GM12878 (cell line): ENCODE data around the gene MGP. TPM values are rescaled to one million over a fixed set of nuclear protein-coding genes. Genes with fewer than 3 reads are reported as not detected.

Experiments used
- ATAC-seq: fragments of 200-7000 bp; cut with Tn5 transposase; 3 replicates; pipeline ENCODE4 v1.9.1; 2020; ENCODE audit warnings: mild to moderate bottlenecking, moderate library complexity
- BruUV-seq: library from RNA; stranded (reverse); fragments of 400-500 nt; replicated peaks from 2 replicates; lab custom pipeline; 2021; lab: Mats Ljungman, UMichigan
- CTCF ChIA-PET: fragments of 300-600 bp; sonication (Branson Sonifier 250); formaldehyde crosslinking; extraction: SDS; loops from one replicate; lab custom pipeline; 2021; ENCODE audit warnings: inconsistent platforms; lab: Yijun Ruan, JAX
- POLR2A ChIA-PET: fragments of 350-600 bp; formaldehyde crosslinking; extraction: SDS; loops from one replicate; lab custom pipeline; 2021; ENCODE audit warnings: inconsistent platforms; lab: Charles Lee
- RAD21 ChIA-PET: fragments of 300-600 bp; sonication (Branson Sonifier 250); formaldehyde crosslinking; loops from one replicate; lab custom pipeline; 2023; ENCODE audit warnings: antibody characterized with exemption; ENCODE audit not compliant: unreplicated experiment; lab: Charles Lee
- SMC1A ChIA-PET: fragments of 300-600 bp; sonication (Branson Sonifier 250); formaldehyde crosslinking; loops from one replicate; lab custom pipeline; 2023; ENCODE audit not compliant: unreplicated experiment, uncharacterized antibody; lab: Charles Lee
- DNase-seq: peaks from one replicate; pipeline ENCODE4 v3.0.0-alpha.2; 2011; ENCODE audit warnings: low read depth, low spot score
- FAIRE-seq: peaks from 3 replicates; lab custom pipeline; 2011; peaks lifted over from hg19 to GRCh38; lab: Jason Lieb, UNC
- H2AFZ ChIP-seq: 2 replicates; pipeline ENCODE4 v1.6.0; 2011; ENCODE audit warnings: low read depth, low read length, control low read depth; ENCODE audit not compliant: control insufficient read depth
- H3K27ac ChIP-seq: 2 replicates; pipeline ENCODE4 v1.5.1; 2011; ENCODE audit warnings: control low read depth; ENCODE audit not compliant: control insufficient read depth, insufficient read depth
- H3K27me3 ChIP-seq, 2 experiments: replicated peaks in 1 of 2; 2 replicates each; pipeline versions ENCODE4 v1.6.0 to v1.6.1; 2011; ENCODE audit warnings: low read length in 1 of 2; ENCODE audit not compliant: control insufficient read depth in 2 of 2, insufficient read depth in 2 of 2
- H3K36me3 ChIP-seq, 2 experiments: 2 replicates each; pipeline ENCODE4 v1.5.1; 2011; ENCODE audit warnings: low read length in 1 of 2; ENCODE audit not compliant: control insufficient read depth in 2 of 2, insufficient read depth in 2 of 2
- H3K4me1 ChIP-seq: 2 replicates; pipeline ENCODE4 v1.6.1; 2011; ENCODE audit warnings: mild to moderate bottlenecking, low read length, moderate library complexity, mixed read lengths; ENCODE audit not compliant: control insufficient read depth, insufficient read depth
- H3K4me2 ChIP-seq: 2 replicates; pipeline ENCODE4 v1.6.0; 2011; ENCODE audit warnings: control low read depth; ENCODE audit not compliant: control insufficient read depth, insufficient read depth
- H3K4me3 ChIP-seq: fragments of 200-600 bp; sonication (generic); 2 replicates; pipeline ENCODE4 v1.5.1; 2016
- H3K79me2 ChIP-seq: 2 replicates; pipeline ENCODE4 v1.6.0; 2011; ENCODE audit warnings: low read length; ENCODE audit not compliant: control insufficient read depth, insufficient read depth
- H3K9ac ChIP-seq: 2 replicates; pipeline ENCODE4 v1.8.0; 2011; ENCODE audit warnings: low read length, control low read depth, mixed read lengths; ENCODE audit not compliant: control insufficient read depth, insufficient read depth
- H3K9me3 ChIP-seq: replicated peaks from 3 replicates; pipeline ENCODE4 v1.5.1; 2011; ENCODE audit warnings: mild to moderate bottlenecking, low read length; ENCODE audit not compliant: control insufficient read depth, insufficient read depth
- H4K20me1 ChIP-seq: 2 replicates; pipeline ENCODE4 v1.6.0; 2011; ENCODE audit not compliant: control insufficient read depth, insufficient read depth
- HCFC1 ChIP-seq: fragments of 150-350 bp; IDR thresholded peaks from 2 replicates; pipeline ENCODE4 v1.6.1; 2014; ENCODE audit warnings: low read length
- HDAC2 ChIP-seq: fragments of 200-600 bp; sonication (generic); IDR thresholded peaks from 2 replicates; pipeline ENCODE4 v1.6.1; 2017
- RAD21 ChIP-seq: IDR thresholded peaks from 2 replicates; pipeline ENCODE4 v1.6.1; 2011; ENCODE audit warnings: mild to moderate bottlenecking, low read depth, low read length, moderate library complexity; ENCODE audit not compliant: insufficient read depth
- SMARCA5 ChIP-seq: fragments of 450-650 bp; IDR thresholded peaks from 2 replicates; pipeline ENCODE4 v1.6.1; 2017; ENCODE audit warnings: mild to moderate bottlenecking
- TBL1XR1 ChIP-seq: IDR thresholded peaks from 2 replicates; pipeline ENCODE4 v1.6.1; 2012; ENCODE audit warnings: low read depth, low read length, improper control_type of control experiment
- YBX1 ChIP-seq: fragments of 450-650 bp; IDR thresholded peaks from 2 replicates; pipeline ENCODE4 v1.6.1; 2016; ENCODE audit warnings: antibody characterized with exemption
- whole genome bisulfite sequencing: methylation state at CpG from one replicate; pipeline ENCODE4 v1.1.6; 2016; ENCODE audit warnings: low lambda C conversion rate; ENCODE audit not compliant: insufficient replicate concordance, insufficient coverage; ENCODE audit errors: missing lambda C conversion rate; 5-methylcytosine and 5-hydroxymethylcytosine counted together
- in situ Hi-C: fragments of 300-500 bp; cut with MboI; formaldehyde crosslinking; loops from 9 replicates; pipeline ENCODE4 v1.14.3; 2018; ENCODE audit warnings: mixed read lengths
- intact Hi-C: fragments of 100-400 bp; cut with micrococcal nuclease; formaldehyde crosslinking; loops from one replicate; pipeline ENCODE4 v1.14.2; 2022; ENCODE audit not compliant: unreplicated experiment
- polyA plus RNA-seq, 11 experiments: library from polyadenylated mRNA; depleted of rRNA in 4 of 11; unstranded in 6 of 11; stranded (reverse) in 5 of 11; fragments of >200 nt; fragmentation: Nextera tagmentation in 4 of 11; fragmentation: Illumina TruSeq in 1 of 11; extraction: Ambion mirVana in 4 of 11; extraction: Trizol in 1 of 11; gene quantifications; 1 replicate in 1 of 11; 2 replicates in 10 of 11; pipeline versions ENCODE4 v1.2.1 to v1.2.3, GENCODE V29; 2011 to 2016; ENCODE audit warnings: inconsistent platforms in 2 of 11, missing spikeins in 2 of 11, low read depth in 1 of 11
- total RNA-seq, 4 experiments: library from RNA; depleted of rRNA in 3 of 4; stranded (reverse); fragments of >200 nt in 3 of 4; fragmentation: Illumina TruSeq in 1 of 4; extraction: Trizol in 1 of 4; gene quantifications; 2 replicates each; pipeline versions ENCODE4 v1.2.1 to v1.2.3, GENCODE V29; 2013 to 2021
- TF ChIP-seq, protein P1 (sequence below): IDR thresholded peaks from 2 replicates; pipeline ENCODE4 v1.6.1; 2012; ENCODE audit warnings: mild to moderate bottlenecking, low read depth, low read length

The MGP gene
- total and polyA plus RNA-seq, 10 of the 15 experiments (the other 5 are each of a cell fraction or from before 2014, with no cell fraction given): 0.21 to 1.2 TPM; not detected in 8

DNA sequence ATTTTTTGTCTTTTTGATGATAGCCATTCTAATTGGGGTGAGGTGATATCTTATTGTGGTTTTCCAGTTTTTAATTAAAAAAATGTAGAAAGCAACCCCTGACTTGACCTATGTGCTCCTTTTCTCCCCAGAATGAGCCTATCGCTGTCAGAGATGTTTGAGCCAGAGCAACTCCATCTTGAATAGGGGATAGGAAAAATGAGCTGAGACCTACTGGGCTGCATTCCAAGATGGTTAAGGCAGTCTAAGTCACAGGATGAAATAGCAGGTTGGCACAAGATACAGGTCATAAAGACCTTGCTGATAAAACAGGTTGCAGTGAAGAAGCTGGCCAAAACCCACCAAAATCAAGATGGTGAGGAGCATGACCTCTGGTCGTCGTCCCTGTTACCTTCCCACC lies 38.9 kb upstream of the MGP start (continued):
- TF ChIP-seq RAD21 (no peak), TBL1XR1 (no peak)

DNA sequence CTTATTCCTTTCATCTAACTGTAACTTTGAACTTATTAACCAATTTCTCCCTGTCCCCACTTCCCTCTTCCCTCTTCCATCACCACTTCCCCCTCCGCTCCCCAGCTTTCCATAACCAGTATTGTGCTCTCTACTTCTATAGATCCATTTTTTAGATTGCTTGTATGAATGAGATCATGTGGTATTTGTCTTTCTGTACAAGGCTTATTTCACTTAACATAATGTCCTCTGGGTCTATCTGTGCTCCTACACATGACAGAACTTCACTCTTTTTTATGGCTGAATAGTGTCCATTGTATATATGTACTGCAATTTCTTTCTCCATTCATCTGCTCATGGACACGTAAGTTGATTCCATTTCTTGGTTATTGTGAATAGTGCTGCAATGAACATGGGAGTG lies 38.3 kb upstream of the MGP start:
- intact Hi-C loops (no loop called here), in situ Hi-C loops (no loop called here)
- WGBS: 97% methylated on average over 2 of the region's 2 CpGs
- H3K36me3 ChIP-seq: 0 out of 4 replicates have a peak, but pooled peaks cover 0 to under 1% of the 10 kb centered on the region in 2 experiments
- no peaks in the 10 kb centered on the region for H3K4me1 ChIP-seq
- H3K4me2 ChIP-seq: no peak overlapping the region
- TF ChIP-seq HDAC2 (no peak), YBX1 (no peak), HCFC1 (no peak), SMARCA5 (no peak)
- TF ChIP-seq, protein P1, sequence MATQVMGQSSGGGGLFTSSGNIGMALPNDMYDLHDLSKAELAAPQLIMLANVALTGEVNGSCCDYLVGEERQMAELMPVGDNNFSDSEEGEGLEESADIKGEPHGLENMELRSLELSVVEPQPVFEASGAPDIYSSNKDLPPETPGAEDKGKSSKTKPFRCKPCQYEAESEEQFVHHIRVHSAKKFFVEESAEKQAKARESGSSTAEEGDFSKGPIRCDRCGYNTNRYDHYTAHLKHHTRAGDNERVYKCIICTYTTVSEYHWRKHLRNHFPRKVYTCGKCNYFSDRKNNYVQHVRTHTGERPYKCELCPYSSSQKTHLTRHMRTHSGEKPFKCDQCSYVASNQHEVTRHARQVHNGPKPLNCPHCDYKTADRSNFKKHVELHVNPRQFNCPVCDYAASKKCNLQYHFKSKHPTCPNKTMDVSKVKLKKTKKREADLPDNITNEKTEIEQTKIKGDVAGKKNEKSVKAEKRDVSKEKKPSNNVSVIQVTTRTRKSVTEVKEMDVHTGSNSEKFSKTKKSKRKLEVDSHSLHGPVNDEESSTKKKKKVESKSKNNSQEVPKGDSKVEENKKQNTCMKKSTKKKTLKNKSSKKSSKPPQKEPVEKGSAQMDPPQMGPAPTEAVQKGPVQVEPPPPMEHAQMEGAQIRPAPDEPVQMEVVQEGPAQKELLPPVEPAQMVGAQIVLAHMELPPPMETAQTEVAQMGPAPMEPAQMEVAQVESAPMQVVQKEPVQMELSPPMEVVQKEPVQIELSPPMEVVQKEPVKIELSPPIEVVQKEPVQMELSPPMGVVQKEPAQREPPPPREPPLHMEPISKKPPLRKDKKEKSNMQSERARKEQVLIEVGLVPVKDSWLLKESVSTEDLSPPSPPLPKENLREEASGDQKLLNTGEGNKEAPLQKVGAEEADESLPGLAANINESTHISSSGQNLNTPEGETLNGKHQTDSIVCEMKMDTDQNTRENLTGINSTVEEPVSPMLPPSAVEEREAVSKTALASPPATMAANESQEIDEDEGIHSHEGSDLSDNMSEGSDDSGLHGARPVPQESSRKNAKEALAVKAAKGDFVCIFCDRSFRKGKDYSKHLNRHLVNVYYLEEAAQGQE: no peak
- ChIA-PET RAD21 (no interaction called here), SMC1A (no interaction called here), CTCF (interaction anchor here (0.9 kb wide), 1 partner anchor 103 kb away, joined by 3 read pairs; no protein-coding TSS in a partner anchor), POLR2A (no interaction called here)
- H3K27ac ChIP-seq: no peak overlapping the region
- no peaks in the 10 kb centered on the region for H3K27me3 ChIP-seq
- no peaks in the 10 kb centered on the region for H3K9me3 ChIP-seq
- no peak overlapping the region for H3K9ac ChIP-seq
- no peaks in the 10 kb centered on the region for H4K20me1 ChIP-seq
- no peaks in the 10 kb centered on the region for H3K79me2 ChIP-seq
- H2AFZ ChIP-seq: no peak overlapping the region
- no peak for ATAC-seq
- DNase-seq: no peak
- H3K4me3 ChIP-seq: no peak overlapping the region
- FAIRE-seq: no peak
- BruUV-seq: no TSS peak
